Measurements from ENCODE around the gene MYO9B.

MYO9B gene

GRCh38 chr19:17194608-17195007 is 119.0 kb downstream of the MYO9B start:
- no peak for DNase-seq

DNA sequence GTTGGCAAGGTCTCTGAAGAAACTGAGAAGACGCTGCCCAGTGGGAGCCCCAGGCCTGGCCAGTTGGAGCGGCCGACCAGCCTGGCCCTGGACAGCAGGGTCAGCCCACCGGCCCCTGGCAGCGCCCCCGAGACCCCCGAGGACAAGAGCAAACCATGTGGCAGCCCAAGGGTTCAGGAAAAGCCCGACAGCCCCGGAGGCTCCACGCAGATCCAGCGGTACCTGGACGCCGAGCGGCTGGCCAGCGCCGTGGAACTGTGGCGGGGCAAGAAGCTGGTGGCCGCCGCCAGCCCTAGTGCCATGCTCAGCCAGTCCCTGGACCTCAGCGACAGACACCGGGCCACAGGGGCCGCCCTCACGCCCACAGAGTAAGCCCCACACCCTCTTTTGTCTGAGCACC is 119.5 kb downstream of the MYO9B start:
- no peak for DNase-seq

- no peak for DNase-seq
These were observed 121.0 kb downstream of the MYO9B start for GRCh38 chr19:17196610-17197009.

GRCh38 chr19:17197666-17198065 is 122.1 kb downstream of the MYO9B start:
- no peak for DNase-seq

DNA sequence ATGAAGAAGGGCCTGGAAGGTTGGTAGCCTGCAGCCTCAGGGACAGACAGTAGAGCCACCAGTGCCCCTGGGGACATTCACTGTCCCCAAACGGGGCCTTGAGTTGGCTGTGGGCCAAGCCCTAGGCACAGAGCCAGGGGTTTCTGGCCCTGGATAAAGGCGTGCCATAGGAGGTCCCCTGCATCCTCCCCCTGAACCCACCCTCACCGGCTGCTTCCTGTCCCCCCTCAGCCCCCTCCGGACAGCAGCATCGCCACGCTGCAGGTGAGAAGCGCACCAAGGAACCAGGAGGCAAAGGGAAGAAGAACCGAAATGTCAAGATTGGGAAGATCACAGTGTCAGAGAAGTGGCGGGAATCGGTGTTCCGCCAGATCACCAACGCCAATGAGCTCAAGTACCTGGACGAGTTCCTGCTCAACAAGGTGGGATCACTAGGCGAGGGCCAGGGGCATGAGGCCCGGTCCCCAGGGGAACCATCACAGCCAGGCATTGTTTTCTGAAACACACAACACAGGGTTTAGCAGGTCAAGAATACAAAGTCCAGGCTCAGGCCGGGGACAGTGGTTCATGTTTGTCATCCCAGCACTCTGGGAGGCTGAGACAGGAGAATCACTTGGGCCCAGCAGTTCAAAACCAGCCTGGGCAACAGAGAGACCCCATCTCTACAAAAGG is 125.0 kb downstream of the MYO9B start:
- no peak for DNase-seq

DNA sequence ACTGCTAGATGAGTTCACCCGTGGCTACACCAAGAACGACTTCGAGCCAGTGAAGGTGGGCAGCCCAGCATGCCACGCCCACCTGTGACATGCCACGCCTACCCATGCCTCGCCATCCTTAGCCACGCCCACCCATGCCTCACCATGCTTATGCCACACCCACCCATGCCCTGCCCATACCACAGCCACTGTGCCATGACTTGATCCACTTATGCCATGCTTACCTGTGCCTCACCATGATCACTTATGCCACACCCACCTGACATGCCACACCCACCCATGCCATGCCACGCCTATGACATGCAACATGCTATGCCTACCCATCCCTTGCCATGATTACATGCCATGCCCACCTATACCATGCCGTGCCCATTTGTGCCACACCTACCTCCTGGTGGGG is 126.7 kb downstream of the MYO9B start:
- DNase-seq = peak; percentile 23

GRCh38 chr19:17202713-17203112 is 127.1 kb downstream of the MYO9B start:
- DNase-seq = no peak

GRCh38 chr19:17205237-17206140 is 129.9 kb downstream of the MYO9B start:
- DNase-seq = peak; percentile 67

DNA sequence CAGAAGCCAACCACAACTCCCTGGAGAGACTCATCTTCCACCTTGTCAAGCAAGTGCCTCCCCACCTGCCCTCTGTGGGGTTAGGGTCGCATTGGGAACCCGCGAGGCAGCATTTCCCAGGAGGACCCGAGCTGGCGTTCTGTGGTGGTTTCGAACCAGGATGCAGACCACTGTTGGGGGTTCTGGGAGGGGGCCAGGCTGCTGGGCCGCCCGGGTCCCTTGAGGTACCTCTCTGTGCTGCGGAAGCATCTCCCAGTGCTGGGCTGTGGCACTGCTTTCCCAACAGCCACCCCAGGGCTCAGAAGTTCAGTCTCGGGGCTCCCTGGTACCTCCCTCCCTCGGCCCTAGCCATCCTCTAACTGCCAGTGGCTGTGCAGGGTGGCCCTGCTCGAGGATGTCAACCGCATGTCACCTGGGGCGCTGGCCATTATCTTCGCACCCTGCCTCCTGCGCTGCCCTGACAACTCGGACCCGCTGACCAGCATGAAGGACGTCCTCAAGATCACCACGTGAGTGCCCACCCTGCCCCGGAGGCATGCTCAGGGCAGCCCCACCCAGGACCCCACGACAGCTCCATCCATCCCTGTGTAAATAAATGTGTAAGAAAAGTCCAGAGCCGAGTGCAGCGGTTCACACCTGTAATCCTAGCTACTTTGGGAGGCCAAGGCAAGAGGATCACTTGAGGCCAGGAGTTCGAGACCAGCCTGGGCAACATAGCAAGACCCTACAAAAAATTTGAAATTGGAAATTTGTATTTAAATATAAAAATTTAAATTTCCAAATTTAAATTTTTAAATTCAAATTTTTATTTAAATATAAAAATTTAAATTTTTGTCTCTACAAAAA is 131.4 kb downstream of the MYO9B start:
- no peak for DNase-seq

DNA sequence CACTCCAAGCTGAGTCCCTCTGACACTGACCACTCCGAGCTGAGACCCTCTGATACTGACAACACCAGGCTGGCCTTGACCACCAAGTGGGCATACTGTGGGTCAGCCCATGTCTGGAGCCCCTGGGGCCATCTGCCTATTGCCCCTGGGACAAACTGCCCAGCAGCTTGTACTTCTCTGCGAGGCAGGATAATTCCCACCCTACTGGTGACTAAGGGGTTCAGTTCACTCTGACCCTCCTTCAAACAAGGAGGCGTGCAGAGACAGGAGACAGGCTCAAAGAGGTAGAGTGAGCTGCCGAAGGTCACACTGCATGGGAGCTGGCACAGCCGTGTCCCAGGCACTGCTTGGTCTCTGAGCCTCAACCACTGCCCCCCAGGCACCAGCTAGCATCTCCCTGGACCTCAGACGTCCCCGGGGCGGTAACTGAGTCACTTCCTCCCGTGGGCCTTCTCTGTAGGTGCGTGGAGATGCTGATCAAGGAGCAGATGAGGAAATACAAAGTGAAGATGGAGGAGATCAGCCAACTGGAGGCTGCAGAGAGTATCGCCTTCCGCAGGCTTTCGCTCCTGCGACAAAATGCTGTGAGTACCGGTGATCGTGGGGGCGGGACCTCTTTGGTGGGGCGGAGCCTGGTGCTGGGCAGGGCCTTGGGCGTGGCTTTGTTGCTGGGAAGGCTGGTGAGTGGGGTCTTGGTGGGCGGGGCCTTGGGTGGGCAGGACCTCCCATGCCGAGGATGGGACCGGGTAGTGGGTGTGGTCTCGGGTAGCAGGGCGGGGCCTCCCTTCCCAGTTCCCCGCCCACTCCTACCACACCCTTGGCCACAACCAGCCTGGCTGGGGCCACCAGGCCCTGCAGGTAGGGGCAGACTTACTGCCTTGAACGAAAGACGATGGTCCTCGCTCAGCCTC is 133.8 kb downstream of the MYO9B start:
- DNase-seq = peak; percentile 42

- DNase-seq = no peak
These were observed 134.7 kb downstream of the MYO9B start for GRCh38 chr19:17210296-17210695.

DNA sequence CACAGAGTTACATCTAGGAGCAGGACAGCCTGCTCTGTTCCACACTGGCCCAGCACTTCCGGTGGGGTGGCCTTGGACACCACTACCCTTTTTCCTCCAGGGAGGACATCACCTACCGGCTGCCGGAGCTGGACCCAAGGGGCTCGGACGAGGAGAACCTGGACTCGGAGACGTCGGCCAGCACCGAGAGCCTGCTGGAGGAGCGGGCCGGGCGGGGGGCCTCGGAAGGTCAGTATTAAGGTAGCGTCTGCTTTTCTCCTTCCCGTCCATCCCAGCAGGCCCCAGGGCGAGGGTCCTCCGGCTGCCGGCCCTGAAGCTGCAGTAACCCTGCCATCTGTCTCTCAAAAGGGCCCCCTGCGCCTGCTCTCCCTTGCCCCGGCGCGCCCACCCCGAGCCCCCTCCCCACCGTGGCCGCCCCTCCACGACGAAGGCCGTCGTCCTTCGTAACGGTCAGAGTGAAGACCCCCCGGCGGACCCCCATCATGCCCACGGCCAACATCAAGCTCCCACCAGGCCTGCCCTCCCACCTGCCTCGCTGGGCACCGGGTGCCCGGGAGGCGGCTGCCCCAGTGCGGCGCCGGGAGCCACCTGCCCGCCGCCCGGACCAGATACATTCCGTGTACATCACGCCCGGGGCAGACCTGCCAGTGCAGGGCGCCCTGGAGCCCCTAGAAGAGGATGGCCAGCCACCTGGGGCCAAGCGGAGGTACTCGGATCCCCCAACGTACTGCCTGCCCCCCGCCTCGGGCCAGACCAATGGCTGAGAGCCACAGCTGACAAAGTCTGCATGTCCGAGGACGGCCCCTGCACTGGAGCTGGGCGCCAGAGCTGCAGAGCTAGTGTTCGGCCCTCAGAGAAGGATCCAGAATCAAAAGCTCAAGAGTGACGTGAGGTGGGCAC is 136.2 kb downstream of the MYO9B start:
- DNase-seq = no peak

DNA sequence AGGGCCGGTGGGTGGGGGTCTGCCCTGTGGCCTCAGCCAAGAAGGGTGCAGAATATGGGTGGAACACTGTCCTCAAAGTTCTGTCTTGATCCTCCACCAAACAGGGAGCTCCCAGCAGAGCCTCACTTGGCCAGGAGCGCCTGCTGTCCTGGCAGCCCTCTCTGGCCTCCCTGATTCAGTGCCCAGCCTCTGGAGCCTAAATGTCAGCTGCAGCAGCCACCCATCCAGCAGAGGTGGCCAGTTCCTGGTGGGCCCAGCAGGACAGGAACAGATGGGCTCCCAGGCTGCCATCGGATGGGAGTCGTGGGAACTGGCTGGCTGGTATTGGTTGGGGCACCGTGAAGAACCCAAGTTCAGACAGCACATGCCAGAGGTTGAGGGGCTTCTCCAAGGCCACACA is 137.8 kb downstream of the MYO9B start:
- no peak for DNase-seq

GRCh38 chr19:17214508-17215126 is 139.0 kb downstream of the MYO9B start:
- no peak for DNase-seq

DNA sequence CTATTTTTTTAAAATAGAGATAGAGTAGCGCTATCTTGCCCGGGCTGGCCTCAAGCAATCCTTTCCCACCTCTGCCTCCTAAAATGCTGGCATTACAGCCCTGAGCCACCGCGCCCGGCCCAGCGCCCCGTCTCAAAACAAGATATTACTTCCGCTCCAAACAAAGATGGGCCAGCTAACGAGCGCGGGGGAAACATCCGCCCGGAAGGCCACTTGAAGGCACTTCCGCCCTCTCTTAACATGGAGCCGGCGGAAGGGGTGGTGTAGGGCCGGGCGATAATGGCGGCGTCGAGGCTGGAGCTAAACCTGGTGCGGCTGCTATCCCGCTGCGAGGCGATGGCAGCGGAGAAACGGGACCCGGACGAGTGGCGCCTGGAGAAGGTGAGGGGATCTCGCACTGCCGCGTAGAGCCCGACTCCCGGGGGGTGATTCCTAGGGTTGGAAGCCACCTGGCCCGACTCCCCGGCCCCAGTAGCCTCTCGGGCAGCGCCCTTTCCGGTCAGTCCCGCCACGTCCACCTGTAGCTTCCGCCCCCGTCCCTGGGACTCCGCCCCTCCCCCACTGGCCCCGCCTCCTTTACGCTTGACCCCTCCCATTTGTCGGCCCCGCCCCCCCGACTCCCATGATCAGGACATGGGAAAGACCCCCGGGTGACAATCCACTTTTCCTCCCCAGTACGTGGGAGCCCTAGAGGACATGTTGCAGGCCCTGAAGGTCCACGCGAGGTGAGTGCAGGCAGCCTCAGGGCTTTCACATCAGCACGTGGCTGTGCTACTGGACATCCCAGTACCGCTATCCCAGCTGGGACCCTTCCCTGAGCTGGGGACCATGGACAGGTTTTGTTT is 139.8 kb downstream of the MYO9B start, which contains the start of gene USE1:
TSS of gene USE1 (plus strand) at position 231 of the 845 bp plus-strand sequence. CDS start at position 280, 49 bp downstream.
- DNase-seq = peak; percentile 89

- no peak for DNase-seq
These were observed 140.6 kb downstream of the MYO9B start for GRCh38 chr19:17216058-17216670.

DNA sequence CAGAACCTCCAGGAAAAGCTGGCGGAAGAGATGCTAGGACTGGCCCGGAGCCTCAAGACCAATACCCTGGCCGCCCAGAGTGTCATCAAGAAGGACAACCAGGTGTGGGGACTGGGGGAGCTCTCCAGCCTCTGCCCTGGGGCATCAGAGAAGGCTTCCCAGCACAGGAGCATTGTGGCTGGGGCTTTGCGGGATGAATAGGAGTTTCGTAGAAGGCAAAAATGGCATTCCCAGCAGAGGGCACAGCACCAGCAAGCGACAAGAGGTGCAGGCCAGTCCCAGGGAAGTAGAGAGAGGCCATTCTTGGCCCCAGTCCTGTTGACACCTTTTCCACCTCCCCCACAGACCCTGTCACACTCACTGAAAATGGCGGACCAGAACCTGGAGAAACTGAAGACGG is 143.7 kb downstream of the MYO9B start:
- no peak for DNase-seq

DNA sequence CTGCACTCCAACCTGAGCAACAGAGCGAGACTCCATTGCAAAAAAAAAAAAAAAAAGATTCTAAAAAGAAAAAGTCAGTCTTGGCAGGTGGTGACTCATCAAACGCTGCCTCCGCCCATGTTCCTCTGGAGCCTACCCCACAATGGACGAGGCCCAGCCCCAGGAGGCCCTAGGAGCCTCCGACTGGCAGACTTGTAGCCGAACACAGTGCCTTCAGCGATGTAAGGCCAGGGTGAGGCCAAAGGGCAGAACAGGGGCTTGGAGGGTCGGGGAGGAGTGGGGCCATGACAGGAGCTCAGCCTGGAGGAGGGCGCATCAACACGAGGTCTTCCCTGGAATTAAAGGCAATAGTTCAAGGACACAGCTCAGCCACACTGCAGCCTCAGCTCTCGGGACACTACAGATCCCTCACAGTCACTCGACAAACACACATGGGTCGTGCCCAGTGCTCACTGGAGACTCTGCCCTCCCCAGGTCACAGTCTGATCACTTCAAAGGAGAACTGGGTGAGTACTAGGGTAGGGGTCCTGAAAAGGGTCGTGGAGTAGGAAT is 144.7 kb downstream of the MYO9B start:
- DNase-seq = peak; percentile 29

GRCh38 chr19:17225053-17225452 is 149.5 kb downstream of the MYO9B start:
- no peak for DNase-seq

Data from stimulated activated CD4-positive, alpha-beta T cell treated with anti-CD3 and anti-CD28 coated beads, Interleukin-4, amount 100 ng/mL, for 24 hours (primary cell).